ENCODE measurements around the gene LRRC3. TPM values are rescaled to one million over a fixed set of nuclear protein-coding genes. Genes with fewer than 3 reads are reported as not detected.

LRRC3 gene
- polyA plus RNA-seq, 1 of the 3 experiments (the other 2 are of a cell fraction), result 2.3 TPM

- no peak for TF ChIP-seq MAX (IDR thresholded peaks at IDR 0.05; ENCODE audit: low read depth)
Measured at GRCh38 chr21:44497703-44498126, 42.4 kb downstream of the LRRC3 start (continued).

GRCh38 chr21:44498280-44499210 is 43.2 kb downstream of the LRRC3 start:
- no peak overlapping the region for H3K4me3 ChIP-seq (ENCODE audit: low read depth in 2 of 2, low read length in 1 of 2)
- DNase-seq, result no peak
- ChIA-PET CTCF (no interaction called here), POLR2A (no interaction called here)
- H3K9me2 ChIP-seq, result no peaks in the 10 kb centered on the region
- WGBS (ENCODE audit: low lambda C conversion rate), result 58% methylated on average over 24 of the region's 27 CpGs
- no peaks in the 10 kb centered on the region for H3K4me1 ChIP-seq (ENCODE audit: control insufficient read depth in 1 of 2, insufficient read depth in 2 of 2, low read depth in 1 of 2, low read length in 1 of 2)
- H3K27me3 ChIP-seq (ENCODE audit: insufficient read depth), result peaks cover 25% of the 10 kb centered on the region
- no peaks in the 10 kb centered on the region for H4K20me1 ChIP-seq (ENCODE audit: insufficient read depth)
- H3K9me3 ChIP-seq, result no peaks in the 10 kb centered on the region
- H3K9ac ChIP-seq, result no peak overlapping the region
- no peak for TF ChIP-seq EP300 (IDR thresholded peaks at IDR 0.05; ENCODE audit: borderline replicate concordance in 1 of 2, low read depth in 1 of 2, low read length in 1 of 2)
- TF ChIP-seq EZH2phosphoT487 (IDR thresholded peaks at IDR 0.05; ENCODE audit: borderline replicate concordance, low read depth), result no peak
- no peak overlapping the region for H2AFZ ChIP-seq (ENCODE audit: low read depth)
- no peaks in the 10 kb centered on the region for H3K79me2 ChIP-seq (ENCODE audit: insufficient read depth)
- H3K27ac ChIP-seq (ENCODE audit: low read depth in 2 of 2, low read length in 1 of 2), result no peak overlapping the region
- no peak overlapping the region for H3K4me2 ChIP-seq
- H3K36me3 ChIP-seq (replicated peaks in 1 of 2; ENCODE audit: control insufficient read depth in 1 of 2, insufficient read depth in 2 of 2, low read length in 1 of 2), result no peaks in the 10 kb centered on the region
- no peaks in the 10 kb centered on the region for H3F3A ChIP-seq (replicated peaks; ENCODE audit: insufficient read depth)

- Histone ChIP-seq H3K79me2 (ENCODE audit: insufficient read depth) (no peaks in the 10 kb centered on the region), H3K4me2 (no peak overlapping the region), H4K20me1 (ENCODE audit: insufficient read depth) (no peaks in the 10 kb centered on the region), H3K36me3 (replicated peaks in 1 of 2; ENCODE audit: control insufficient read depth in 1 of 2, insufficient read depth in 2 of 2, low read length in 1 of 2) (no peaks in the 10 kb centered on the region), H3F3A (replicated peaks; ENCODE audit: insufficient read depth) (no peaks in the 10 kb centered on the region), H3K27ac (ENCODE audit: low read depth in 2 of 2, low read length in 1 of 2) (no peak overlapping the region), H3K4me1 (ENCODE audit: control insufficient read depth in 1 of 2, insufficient read depth in 2 of 2, low read depth in 1 of 2, low read length in 1 of 2) (no peaks in the 10 kb centered on the region), H3K9me3 (no peaks in the 10 kb centered on the region), H2AFZ (ENCODE audit: low read depth) (no peak overlapping the region), H3K9me2 (no peaks in the 10 kb centered on the region), H3K4me3 (ENCODE audit: low read depth in 2 of 2, low read length in 1 of 2) (no peak overlapping the region), H3K27me3 (ENCODE audit: insufficient read depth) (peaks cover 25% of the 10 kb centered on the region), H3K9ac (no peak overlapping the region)
- POLR2A ChIA-PET, result no interaction called here
- no peak for DNase-seq
- CTCF ChIA-PET, result no interaction called here
- TF ChIP-seq NRF1 (IDR thresholded peaks at IDR 0.05; ENCODE audit: low read depth, low read length), result no peak
- TF ChIP-seq ZBTB33 (IDR thresholded peaks at IDR 0.05; ENCODE audit: borderline replicate concordance, low read depth), result no peak
- no peak for TF ChIP-seq CHD2 (IDR thresholded peaks at IDR 0.05; ENCODE audit: low read length, partially characterized antibody)
- TF ChIP-seq EZH2phosphoT487 (IDR thresholded peaks at IDR 0.05; ENCODE audit: borderline replicate concordance, low read depth), result no peak
- no peak for TF ChIP-seq MXI1 (IDR thresholded peaks at IDR 0.05; ENCODE audit: low read depth, low read length)
- no peak for TF ChIP-seq TEAD4 (IDR thresholded peaks at IDR 0.05; ENCODE audit: borderline replicate concordance, insufficient read depth)
- TF ChIP-seq GATA2 (CRISPR knock-in tag; IDR thresholded peaks at IDR 0.05), result no peak
- TF ChIP-seq USF1 (IDR thresholded peaks at IDR 0.05; ENCODE audit: borderline replicate concordance, low read depth), result no peak
- TF ChIP-seq EP300 (IDR thresholded peaks at IDR 0.05; ENCODE audit: borderline replicate concordance in 1 of 2, low read depth in 1 of 2, low read length in 1 of 2), result no peak
- no peak for TF ChIP-seq YY1 (IDR thresholded peaks at IDR 0.05; ENCODE audit: low read depth)
- TF ChIP-seq JUND (IDR thresholded peaks at IDR 0.05), result no peak
- TF ChIP-seq MAX (IDR thresholded peaks at IDR 0.05; ENCODE audit: low read depth), result no peak
- WGBS (ENCODE audit: low lambda C conversion rate), result 67% methylated on average over 14 of the region's 18 CpGs
Measured at GRCh38 chr21:44499211-44499560, 43.9 kb downstream of the LRRC3 start.

All from SK-N-SH (cell line).